ENCODE data around the gene GLIPR1L2.
"Not testable (repeated sequence)": the region's sequence is repeated elsewhere in the genome, so short reads cannot be mapped to it uniquely, and the experiment has no call there.

Gene GLIPR1L2

GRCh38 chr12:75432924-75433323 is 42.0 kb downstream of the GLIPR1L2 start:
- no peak for DNase-seq (ENCODE audit: low read depth in 1 of 2, low spot score in 1 of 2)

DNA sequence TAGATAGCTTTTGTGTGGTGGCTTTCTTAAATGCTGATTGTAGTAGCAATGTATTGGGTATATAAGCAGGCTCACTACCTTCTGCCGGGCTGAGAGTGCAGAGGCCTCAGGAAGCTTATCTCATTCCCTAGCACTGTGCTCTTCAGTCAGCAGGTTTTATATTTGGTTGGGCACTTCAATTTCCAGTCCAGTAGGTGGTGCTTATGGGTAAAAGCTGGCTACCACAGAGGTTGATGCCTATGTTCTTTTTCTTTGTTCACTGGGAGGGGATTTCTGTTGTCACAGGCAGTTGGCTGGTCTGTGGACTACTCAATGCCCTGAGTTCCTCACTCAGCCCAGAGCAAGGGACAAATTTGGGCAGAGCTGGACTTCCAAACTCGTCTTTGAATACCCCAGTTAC is 46.7 kb downstream of the GLIPR1L2 start:
- DNase-seq (ENCODE audit: low read depth in 1 of 2, low spot score in 1 of 2): no peak

DNA sequence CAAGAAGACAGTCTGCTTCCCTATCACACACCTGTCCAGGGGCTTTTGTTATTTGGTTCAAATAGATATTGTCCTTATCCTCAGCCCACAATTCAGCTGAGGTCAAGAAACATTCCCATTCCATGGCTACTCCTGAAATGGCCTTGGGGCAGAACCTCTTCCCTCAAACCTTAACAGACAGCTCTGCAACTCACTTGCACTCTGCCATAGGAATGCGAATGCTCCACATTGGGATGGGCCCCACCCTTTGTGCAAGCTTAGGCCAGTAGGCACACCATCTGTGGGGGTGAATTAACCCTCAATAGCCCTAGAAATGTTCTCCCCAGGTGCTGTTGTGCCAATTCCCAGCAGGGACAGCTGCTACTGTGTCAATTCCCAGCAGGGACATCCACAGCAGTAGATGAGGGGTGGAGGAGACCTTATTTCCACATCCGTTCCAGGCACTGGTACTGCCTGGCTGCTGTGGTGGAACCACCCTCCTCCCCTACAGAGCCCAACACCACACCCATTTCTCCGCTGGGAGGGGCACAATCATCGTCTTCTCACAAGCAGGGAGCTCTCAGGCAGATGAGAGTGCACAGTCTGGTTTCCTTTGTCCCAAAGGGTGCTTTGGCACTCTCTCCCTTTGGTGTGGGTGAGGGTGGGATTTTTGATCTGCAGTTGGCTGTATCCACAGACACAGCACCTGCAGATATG is 47.3 kb downstream of the GLIPR1L2 start:
- DNase-seq (ENCODE audit: low read depth in 1 of 2, low spot score in 1 of 2): no peak

DNA sequence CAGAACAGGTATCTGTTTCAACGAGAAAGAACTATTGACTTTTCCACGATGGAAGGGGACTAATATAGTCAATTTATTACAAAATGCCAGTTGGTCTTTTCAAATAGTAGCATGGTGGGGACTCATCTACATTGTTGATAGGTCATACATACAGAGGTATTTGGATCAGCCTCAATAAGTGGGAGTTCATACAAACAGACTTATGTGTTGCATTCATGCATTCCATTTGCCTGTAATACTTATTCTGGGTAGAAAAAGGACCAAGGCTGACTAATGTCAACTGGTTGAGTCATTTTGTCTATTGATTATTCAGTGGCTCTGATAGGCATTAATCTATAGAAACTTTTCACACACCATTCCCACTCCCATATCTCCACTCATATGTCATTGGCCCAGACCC is 48.2 kb downstream of the GLIPR1L2 start:
- DNase-seq (ENCODE audit: low read depth in 1 of 2, low spot score in 1 of 2): no peak

- DNase-seq (ENCODE audit: low read depth in 1 of 2, low spot score in 1 of 2): no peak
Measured at GRCh38 chr12:75439930-75440329, 49.0 kb downstream of the GLIPR1L2 start.

- DNase-seq (ENCODE audit: low read depth in 1 of 2, low spot score in 1 of 2): not testable (repeated sequence)
Measured at GRCh38 chr12:75441687-75442449, 51.0 kb downstream of the GLIPR1L2 start.

DNA sequence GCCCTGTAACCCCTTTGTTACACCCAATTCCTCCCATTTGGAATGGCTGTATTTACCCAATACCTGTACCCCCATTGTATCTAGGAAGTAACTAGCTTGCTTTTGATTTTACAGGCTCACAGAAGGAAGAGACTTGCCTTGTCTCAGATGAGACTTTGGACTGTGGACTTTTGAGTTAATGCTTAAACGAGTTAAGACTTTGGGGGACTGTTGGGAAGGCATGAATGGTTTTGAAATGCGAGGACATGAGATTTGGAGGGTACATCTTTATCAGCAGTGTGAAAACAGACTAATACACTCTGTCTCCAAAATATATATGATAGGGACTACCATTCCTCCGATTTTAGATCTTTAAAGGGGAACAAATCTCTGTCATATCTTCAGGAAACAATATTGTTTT is 51.6 kb downstream of the GLIPR1L2 start:
- DNase-seq (ENCODE audit: low read depth in 1 of 2, low spot score in 1 of 2): not testable (repeated sequence)

DNA sequence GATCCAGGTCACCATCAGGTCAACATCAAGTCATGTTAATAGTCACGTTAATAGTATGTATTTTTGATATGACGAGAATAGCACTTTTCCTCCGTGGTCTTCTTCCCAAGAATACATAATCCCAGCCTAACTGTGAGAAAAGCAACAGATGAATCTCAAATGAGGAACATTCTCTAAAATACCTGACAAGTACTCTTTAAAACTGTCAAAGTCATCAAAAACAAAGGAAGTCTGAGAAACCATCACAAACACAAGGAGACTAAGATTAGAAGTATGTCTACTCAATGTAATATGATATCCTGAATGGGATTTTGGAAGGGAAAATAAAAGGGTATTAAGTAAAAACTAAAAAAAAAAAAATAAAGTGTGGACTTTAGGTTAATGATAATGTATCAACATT is 52.8 kb downstream of the GLIPR1L2 start:
- no peak for DNase-seq (ENCODE audit: low read depth in 1 of 2, low spot score in 1 of 2)

DNA sequence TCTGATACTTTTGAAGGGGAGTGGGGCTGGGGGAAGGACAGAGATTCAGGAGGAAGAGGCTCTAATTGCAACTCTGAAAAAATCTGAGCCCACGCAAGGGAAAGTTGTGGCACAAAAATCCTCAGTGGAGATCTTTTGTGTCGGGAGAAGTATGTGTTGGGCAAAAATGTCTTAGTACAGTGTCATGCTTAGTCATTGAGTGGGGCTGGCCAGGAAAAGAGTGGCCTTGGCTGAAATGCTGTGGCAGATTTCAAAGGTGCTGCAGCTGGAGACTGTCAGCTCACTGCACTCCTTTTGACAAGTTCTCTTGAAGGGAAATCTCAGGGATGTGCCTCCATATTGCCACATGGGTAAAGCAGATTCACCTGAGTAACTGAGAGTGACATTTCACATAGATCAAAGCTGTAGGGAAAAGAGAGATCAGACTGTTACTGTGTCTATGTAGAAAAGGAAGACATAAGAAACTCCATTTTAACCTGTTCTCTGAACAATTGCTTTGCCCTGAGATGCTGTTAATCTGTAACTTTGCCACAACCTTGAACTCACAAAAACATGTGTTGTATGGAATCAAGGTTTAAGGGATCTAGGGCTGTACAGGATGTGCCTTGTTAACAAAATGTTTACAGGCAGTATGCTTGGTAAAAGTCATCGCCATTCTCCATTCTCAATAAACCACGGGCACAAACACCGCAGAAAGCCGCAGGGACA is 53.7 kb downstream of the GLIPR1L2 start:
- no peak for DNase-seq (ENCODE audit: low read depth in 1 of 2, low spot score in 1 of 2)

DNA sequence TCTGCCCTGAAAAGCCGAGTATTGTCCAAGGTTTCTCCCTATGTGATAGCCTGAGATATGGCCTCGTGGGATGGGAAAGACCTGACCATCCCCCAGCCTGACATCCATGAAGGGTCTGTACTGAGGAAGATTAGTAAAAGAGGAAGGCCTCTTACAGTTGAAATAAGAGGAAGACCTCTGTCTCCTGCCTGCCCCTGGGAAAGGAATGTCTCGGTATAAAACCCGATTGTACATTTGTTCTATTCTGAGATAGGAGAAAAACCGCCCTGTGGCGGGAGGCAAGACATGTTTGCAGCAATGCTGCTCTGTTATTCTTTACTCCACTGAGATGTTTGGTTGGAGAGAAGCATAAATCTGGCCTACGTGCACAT is 54.2 kb downstream of the GLIPR1L2 start:
- DNase-seq (ENCODE audit: low read depth in 1 of 2, low spot score in 1 of 2): not testable (repeated sequence)

- no peak for DNase-seq (ENCODE audit: low read depth in 1 of 2, low spot score in 1 of 2)
Measured at GRCh38 chr12:75446857-75447256, 56.0 kb downstream of the GLIPR1L2 start.

DNA sequence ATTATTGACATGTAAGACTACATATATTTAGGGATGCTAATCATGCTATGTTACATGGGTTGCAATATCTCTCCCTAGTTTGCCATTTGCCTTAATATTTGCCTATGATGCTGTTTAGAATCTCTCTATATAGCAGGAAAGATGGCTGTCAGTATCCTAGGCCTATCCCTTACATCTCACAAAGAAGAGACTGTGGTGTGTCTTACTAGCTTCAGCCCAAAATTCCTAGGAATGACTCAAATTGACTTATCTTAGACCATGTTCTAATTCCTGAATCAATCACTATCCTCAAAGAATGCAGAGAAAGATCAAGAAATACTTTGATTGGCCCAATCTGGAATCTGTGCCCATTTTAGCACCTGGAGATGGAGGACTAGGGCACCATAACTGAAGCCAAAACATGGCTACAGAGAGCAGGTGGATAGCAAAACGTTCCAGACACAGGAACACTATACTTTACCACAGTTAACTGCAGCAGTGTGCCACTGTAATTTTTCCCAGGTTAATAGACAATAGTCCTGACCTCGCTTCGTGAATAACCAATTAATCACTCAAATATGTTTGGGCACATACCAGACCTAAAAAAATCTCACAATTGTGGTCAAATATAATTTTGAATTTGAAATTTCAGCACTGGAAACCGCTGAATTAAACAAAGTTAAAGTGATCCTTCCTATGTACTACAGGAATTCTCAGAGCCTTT is 57.0 kb downstream of the GLIPR1L2 start:
- DNase-seq (ENCODE audit: low read depth in 1 of 2, low spot score in 1 of 2): no peak

- DNase-seq (ENCODE audit: low read depth in 1 of 2, low spot score in 1 of 2): no peak
Measured at GRCh38 chr12:75452675-75453330, 61.9 kb downstream of the GLIPR1L2 start.

DNA sequence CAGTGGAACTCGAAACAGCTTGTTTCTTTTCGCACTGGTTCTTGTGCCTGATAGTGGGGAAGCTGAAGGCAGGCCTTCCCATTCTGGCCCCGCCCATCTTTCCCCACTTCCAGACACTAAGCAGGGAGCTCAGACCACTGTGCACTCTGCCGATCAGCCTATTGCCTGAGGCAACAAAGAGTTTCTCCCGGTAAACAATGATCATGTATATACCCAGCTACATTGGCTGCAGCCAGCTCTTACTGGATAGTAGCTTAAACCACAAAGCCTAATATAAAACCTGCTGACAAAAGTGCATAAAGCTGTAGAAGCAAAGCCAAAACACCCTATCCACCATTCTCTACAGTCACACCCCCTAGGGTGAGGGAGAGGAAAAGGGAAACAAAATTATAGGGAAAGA is 65.0 kb downstream of the GLIPR1L2 start:
- no peak for DNase-seq (ENCODE audit: low read depth in 1 of 2, low spot score in 1 of 2)

- DNase-seq (ENCODE audit: low read depth in 1 of 2, low spot score in 1 of 2): no peak
Measured at GRCh38 chr12:75457191-75457590, 66.3 kb downstream of the GLIPR1L2 start.

DNA sequence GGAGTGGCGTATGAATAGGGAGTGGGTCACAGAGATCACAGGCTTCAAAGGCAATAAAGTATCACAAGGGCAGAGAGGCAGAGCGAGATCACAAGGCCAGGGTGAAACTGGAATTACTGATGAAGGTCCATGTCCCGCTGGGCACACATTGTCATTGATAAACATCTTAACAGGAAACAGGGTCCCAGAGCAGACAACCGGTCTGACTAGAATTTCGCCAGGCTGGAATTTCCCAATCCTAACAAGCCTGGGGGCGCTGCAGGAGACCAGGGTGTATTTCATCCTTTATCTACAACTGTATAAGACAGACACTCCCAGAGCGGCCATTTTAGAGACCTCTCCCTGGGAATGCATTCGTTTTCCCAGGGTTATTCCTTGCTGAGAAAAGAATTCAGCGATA is 67.0 kb downstream of the GLIPR1L2 start:
- not testable (repeated sequence) for DNase-seq (ENCODE audit: low read depth in 1 of 2, low spot score in 1 of 2)

- DNase-seq (ENCODE audit: low read depth in 1 of 2, low spot score in 1 of 2): no peak
Measured at GRCh38 chr12:75459755-75460154, 68.9 kb downstream of the GLIPR1L2 start.

- DNase-seq (ENCODE audit: low read depth in 1 of 2, low spot score in 1 of 2): no peak
Measured at GRCh38 chr12:75460204-75460603, 69.3 kb downstream of the GLIPR1L2 start.

- DNase-seq (ENCODE audit: low read depth in 1 of 2, low spot score in 1 of 2): no peak
Measured at GRCh38 chr12:75471902-75472890, 81.3 kb downstream of the GLIPR1L2 start.

DNA sequence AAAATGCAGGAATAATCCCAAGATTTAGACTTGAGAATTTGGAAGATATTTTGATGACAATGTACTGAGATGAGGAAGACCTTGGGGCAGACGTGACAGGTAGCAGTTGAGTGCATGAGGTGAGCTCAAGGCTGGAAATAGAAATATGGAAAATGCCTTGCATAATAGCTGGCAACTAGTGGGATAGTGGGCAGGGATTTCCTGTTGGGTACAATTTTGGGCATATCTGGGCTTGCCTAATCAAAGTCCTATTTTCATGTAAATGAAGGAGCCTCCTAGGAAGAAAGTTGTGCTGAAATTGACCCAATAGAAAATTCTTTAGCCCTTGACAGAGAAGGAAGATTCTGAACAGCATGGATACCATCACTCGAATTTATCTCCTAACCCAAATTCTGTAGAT is 83.2 kb downstream of the GLIPR1L2 start:
- DNase-seq (ENCODE audit: low read depth in 1 of 2, low spot score in 1 of 2): no peak

Measured in activated T-helper 1 cell treated with anti-CD3 and anti-CD28 coated beads, Interleukin-2, amount 50 U/mL, for 16 hours (primary cell).